SU-DHL-6 (cell line): Measurements from ENCODE around the gene LRCH1.

ENCODE experiments used
- H2AFZ ChIP-seq: fragments of 200-600 bp; sonication (generic); 2 replicates; pipeline ENCODE4 v1.6.1; 2014; ENCODE audit warnings: low read depth, mild to moderate bottlenecking, moderate library complexity, mixed read lengths, antibody characterized with exemption, low read length; ENCODE audit not compliant: severe bottlenecking
- H3F3A ChIP-seq: fragments of 200-600 bp; shearing (Covaris generic); 2 replicates; pipeline ENCODE4 v1.6.0; 2016; ENCODE audit warnings: antibody characterized with exemption, mild to moderate bottlenecking; ENCODE audit not compliant: insufficient read depth
- H3K27ac ChIP-seq: fragments of 200-600 bp; sonication (generic); 2 replicates; pipeline ENCODE4 v1.5.1; 2016; ENCODE audit warnings: low read depth, mild to moderate bottlenecking, low read length, moderate library complexity, mixed read lengths
- H3K27me3 ChIP-seq: fragments of 200-600 bp; sonication (generic), shearing (Covaris generic); 2 replicates; pipeline ENCODE4 v1.6.0; 2014; ENCODE audit warnings: mild to moderate bottlenecking, low read length
- H3K36me3 ChIP-seq: fragments of 200-600 bp; sonication (generic); 2 replicates; pipeline ENCODE4 v1.6.1; 2014; ENCODE audit warnings: mild to moderate bottlenecking, low read length, mixed read lengths
- H3K4me2 ChIP-seq: fragments of 300-600, 200-600 bp; shearing (Covaris generic), sonication (generic); 2 replicates; pipeline ENCODE4 v1.6.0; 2014; ENCODE audit warnings: low read length, low read depth, mild to moderate bottlenecking; ENCODE audit not compliant: poor library complexity, severe bottlenecking
- H3K4me3 ChIP-seq: fragments of 200-600 bp; sonication (generic); 2 replicates; pipeline ENCODE4 v1.5.1; 2014; ENCODE audit warnings: antibody characterized with exemption, low read length, mild to moderate bottlenecking, mixed read lengths; ENCODE audit not compliant: insufficient read depth, poor library complexity, severe bottlenecking
- H3K79me2 ChIP-seq: fragments of 200-600 bp; sonication (generic); 2 replicates; pipeline ENCODE4 v1.6.1; 2014; ENCODE audit warnings: mild to moderate bottlenecking, low read length, moderate library complexity; ENCODE audit not compliant: insufficient read depth
- H3K9ac ChIP-seq: fragments of 200-600 bp; sonication (generic); 2 replicates; pipeline ENCODE4 v1.7.0; 2014; ENCODE audit warnings: mild to moderate bottlenecking, low read length
- H3K9me2 ChIP-seq: fragments of 200-600 bp; sonication (generic); replicated peaks from 2 replicates; pipeline ENCODE4 v1.6.1; 2014; ENCODE audit warnings: low read length; ENCODE audit not compliant: insufficient read depth
- H3K9me3 ChIP-seq: fragments of 200-600 bp; sonication (generic); 2 replicates; pipeline ENCODE4 v1.6.1; 2014; ENCODE audit warnings: low read length, mixed read lengths; ENCODE audit not compliant: insufficient read depth
- H4K20me1 ChIP-seq: fragments of 200-600 bp; sonication (generic); 2 replicates; pipeline ENCODE4 v1.6.1; 2014; ENCODE audit warnings: low read depth, mild to moderate bottlenecking, antibody characterized with exemption, low read length, moderate library complexity, mixed read lengths
- EZH2phosphoT487 ChIP-seq: fragments of 200-600 bp; sonication (generic), shearing (Covaris generic); conservative IDR thresholded peaks from 2 replicates; pipeline ENCODE4 v1.6.1; 2018; ENCODE audit warnings: mild to moderate bottlenecking, antibody characterized with exemption, low read length, moderate library complexity, mixed read lengths
- TF ChIP-seq, protein P1 (sequence below): fragments of 200-600 bp; sonication (generic); IDR thresholded peaks from one replicate; pipeline ENCODE4 v1.5.1; 2017; ENCODE audit warnings: antibody characterized with exemption, mild to moderate bottlenecking, low read length, moderate library complexity; ENCODE audit not compliant: insufficient read depth, poor library complexity, severe bottlenecking

Gene LRCH1

GRCh38 chr13:46726347-46726746, 173.4 kb downstream of the LRCH1 start:
- Histone ChIP-seq H3K9me3 (no peaks in the 10 kb centered on the region), H3K36me3 (peaks cover 19% of the 10 kb centered on the region), H3K27ac (no peak overlapping the region), H3K79me2 (no peaks in the 10 kb centered on the region), H3K4me3 (no peak overlapping the region), H3K9me2 (no peaks in the 10 kb centered on the region), H3K27me3 (no peaks in the 10 kb centered on the region), H2AFZ (no peak overlapping the region), H3F3A (no peaks in the 10 kb centered on the region), H3K4me2 (no peak overlapping the region), H4K20me1 (no peaks in the 10 kb centered on the region), H3K9ac (no peak overlapping the region)
- TF ChIP-seq EZH2phosphoT487, result no peak
- TF ChIP-seq, protein P1, sequence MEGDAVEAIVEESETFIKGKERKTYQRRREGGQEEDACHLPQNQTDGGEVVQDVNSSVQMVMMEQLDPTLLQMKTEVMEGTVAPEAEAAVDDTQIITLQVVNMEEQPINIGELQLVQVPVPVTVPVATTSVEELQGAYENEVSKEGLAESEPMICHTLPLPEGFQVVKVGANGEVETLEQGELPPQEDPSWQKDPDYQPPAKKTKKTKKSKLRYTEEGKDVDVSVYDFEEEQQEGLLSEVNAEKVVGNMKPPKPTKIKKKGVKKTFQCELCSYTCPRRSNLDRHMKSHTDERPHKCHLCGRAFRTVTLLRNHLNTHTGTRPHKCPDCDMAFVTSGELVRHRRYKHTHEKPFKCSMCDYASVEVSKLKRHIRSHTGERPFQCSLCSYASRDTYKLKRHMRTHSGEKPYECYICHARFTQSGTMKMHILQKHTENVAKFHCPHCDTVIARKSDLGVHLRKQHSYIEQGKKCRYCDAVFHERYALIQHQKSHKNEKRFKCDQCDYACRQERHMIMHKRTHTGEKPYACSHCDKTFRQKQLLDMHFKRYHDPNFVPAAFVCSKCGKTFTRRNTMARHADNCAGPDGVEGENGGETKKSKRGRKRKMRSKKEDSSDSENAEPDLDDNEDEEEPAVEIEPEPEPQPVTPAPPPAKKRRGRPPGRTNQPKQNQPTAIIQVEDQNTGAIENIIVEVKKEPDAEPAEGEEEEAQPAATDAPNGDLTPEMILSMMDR, result no peak

DNA sequence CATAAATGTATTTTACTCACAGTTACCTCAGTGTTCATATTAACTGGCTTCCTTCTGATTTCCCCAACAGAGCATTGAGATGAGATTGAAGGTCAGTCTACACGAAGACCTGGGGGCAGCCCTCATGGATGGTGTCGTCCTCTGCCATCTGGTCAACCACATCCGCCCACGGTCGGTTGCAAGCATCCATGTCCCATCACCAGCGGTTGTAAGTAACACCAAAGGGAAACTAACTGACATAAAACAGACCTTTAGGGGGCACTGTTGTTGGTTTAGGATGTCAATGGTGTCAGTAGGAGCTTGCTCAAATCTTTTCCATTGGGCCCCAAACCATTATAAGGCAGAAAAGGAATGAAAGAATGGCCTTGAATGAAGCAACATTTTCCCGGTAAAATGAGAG, 175.8 kb downstream of the LRCH1 start:
- Histone ChIP-seq H3K9me3 (no peaks in the 10 kb centered on the region), H3K36me3 (peaks cover 13% of the 10 kb centered on the region; the same call in 1 of the 2 replicates), H3K79me2 (no peaks in the 10 kb centered on the region)

DNA sequence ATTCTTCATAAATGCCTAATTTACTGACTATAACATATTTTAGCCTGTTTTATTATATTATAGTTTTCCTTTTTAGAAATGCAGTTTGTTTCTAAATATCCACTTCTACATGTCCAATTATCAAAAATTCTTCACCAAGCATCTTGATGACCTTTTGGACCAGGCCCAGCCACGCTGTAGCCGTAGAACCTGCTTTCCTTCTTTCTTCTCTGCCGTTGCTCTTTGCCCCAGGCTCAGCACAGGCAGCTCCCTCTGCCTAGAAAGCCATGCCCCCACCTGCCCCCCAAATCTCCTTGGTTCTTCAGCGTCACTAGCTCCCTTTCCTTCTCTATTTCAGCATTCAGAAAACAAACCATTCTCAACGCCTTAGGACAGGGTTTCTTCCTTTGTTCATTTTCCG, 178.6 kb downstream of the LRCH1 start:
- no peaks in the 10 kb centered on the region for H3K79me2 ChIP-seq
- no peak overlapping the region for H3K4me2 ChIP-seq
- H3K4me3 ChIP-seq, result no peak overlapping the region
- H3K36me3 ChIP-seq, result peaks cover 9% of the 10 kb centered on the region; the same call in 1 of the 2 replicates
- H3K27ac ChIP-seq, result no peak overlapping the region
- H3K27me3 ChIP-seq, result no peaks in the 10 kb centered on the region
- no peaks in the 10 kb centered on the region for H4K20me1 ChIP-seq
- H3F3A ChIP-seq, result no peaks in the 10 kb centered on the region
- H3K9me2 ChIP-seq, result no peaks in the 10 kb centered on the region
- TF ChIP-seq EZH2phosphoT487, result no peak
- TF ChIP-seq, protein P1, result no peak
- H3K9me3 ChIP-seq, result no peaks in the 10 kb centered on the region
- H2AFZ ChIP-seq, result no peak overlapping the region
- no peak overlapping the region for H3K9ac ChIP-seq

More for the DNA sequence above, 175.8 kb downstream of the LRCH1 start:
- Histone ChIP-seq H3K27ac (no peak overlapping the region), H3K4me2 (no peak overlapping the region), H3K9me2 (no peaks in the 10 kb centered on the region), H3K27me3 (no peaks in the 10 kb centered on the region), H3K9ac (no peak overlapping the region), H3K4me3 (no peak overlapping the region), H3F3A (no peaks in the 10 kb centered on the region), H2AFZ (no peak overlapping the region), H4K20me1 (no peaks in the 10 kb centered on the region)
- TF ChIP-seq EZH2phosphoT487, result no peak
- TF ChIP-seq, protein P1, result peak; percentile 14

DNA sequence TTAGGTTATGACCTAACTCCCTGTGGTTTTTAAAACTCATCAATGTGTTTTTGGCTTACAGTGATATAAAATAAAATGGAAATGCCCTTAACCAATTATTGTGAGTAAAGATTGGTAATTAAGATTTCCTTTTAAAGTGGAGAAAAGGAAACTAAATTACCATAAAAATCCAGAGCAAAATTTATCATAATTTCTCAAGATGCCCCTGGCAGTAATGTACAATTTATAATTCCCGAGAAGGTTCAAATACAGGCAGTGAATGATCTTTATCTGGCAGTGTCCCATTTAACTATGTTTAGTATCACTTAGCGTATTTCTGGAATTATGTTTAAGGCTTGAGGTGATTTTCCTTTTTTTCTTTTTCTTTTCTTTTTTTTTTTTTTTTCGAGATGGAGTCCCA, 182.5 kb downstream of the LRCH1 start:
- H3K9me2 ChIP-seq, result no peaks in the 10 kb centered on the region
- no peak overlapping the region for H3K4me3 ChIP-seq
- no peaks in the 10 kb centered on the region for H3K79me2 ChIP-seq
- no peaks in the 10 kb centered on the region for H3K27me3 ChIP-seq
- H3K27ac ChIP-seq, result no peak overlapping the region
- H3K4me2 ChIP-seq, result no peak overlapping the region
- no peaks in the 10 kb centered on the region for H3K9me3 ChIP-seq
- peaks cover 7% of the 10 kb centered on the region; the same call in 1 of the 2 replicates for H3K36me3 ChIP-seq
- no peak overlapping the region for H2AFZ ChIP-seq
- H3F3A ChIP-seq, result no peaks in the 10 kb centered on the region
- H3K9ac ChIP-seq, result no peak overlapping the region
- no peak for TF ChIP-seq EZH2phosphoT487
- TF ChIP-seq, protein P1, result no peak
- no peaks in the 10 kb centered on the region for H4K20me1 ChIP-seq
